Epithelial cell of prostate (primary cell): ENCODE measurements around the gene PEX26.
"Not testable (repeated sequence)": the region's sequence is repeated elsewhere in the genome, so short reads cannot be mapped to it uniquely, and the experiment has no call there.

Source experiments
- DNase-seq: peaks from one replicate; pipeline ENCODE4 v3.0.0-alpha.2; 2011; ENCODE audit warnings: low read depth, low spot score
- H3K27ac ChIP-seq: fragments of 450-650 bp; 2 replicates; pipeline ENCODE4 v1.5.1; 2017; ENCODE audit warnings: mild to moderate bottlenecking

PEX26 gene

GRCh38 chr22:18091916-18092526 is 14.2 kb downstream of the PEX26 start:
- peak overlapping the region; percentile 49 for H3K27ac ChIP-seq

DNA sequence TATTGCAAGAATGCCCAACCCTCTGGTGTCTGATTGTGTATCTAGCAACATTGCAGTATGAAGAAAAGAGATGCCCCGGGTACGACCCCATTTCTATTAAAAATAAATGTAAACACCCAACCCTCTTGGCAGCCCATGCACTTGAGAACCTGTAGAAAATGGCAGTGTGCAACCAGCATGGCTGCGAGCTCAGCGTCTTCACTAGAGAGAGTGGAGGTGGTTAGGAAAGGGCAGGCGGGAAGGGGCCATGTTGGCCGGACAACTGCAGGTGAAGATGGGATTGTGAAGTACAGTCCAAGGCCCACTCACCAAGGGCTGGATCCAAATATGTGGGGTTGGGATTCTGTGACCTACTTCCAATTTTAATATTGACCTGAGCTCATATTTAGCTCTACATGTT is 15.9 kb downstream of the PEX26 start:
- no peak for DNase-seq
- no peak overlapping the region for H3K27ac ChIP-seq

More at GRCh38 chr22:18091916-18092526, 14.2 kb downstream of the PEX26 start:
- DNase-seq = no peak

GRCh38 chr22:18095101-18095805 is 17.5 kb downstream of the PEX26 start:
- no peak for DNase-seq
- no peak overlapping the region for H3K27ac ChIP-seq

DNA sequence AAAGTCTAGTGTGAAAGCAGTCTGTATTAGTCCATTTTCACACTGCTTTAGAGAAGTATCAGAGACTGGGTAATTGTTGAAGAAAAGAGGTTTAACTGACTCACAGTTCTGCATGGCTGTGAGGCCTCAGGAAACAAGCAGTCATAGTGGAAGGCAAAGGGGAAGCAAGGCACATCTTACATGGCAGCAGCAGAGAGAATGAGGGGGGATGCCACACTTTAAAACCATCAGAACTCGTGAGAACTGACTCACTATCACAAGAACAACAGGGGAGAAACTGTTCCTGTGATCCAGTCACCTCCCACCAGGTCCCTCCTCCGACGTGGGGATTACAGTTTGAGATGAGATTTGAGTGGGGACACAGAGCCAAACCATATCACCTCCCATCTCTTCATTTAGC is 19.0 kb downstream of the PEX26 start:
- DNase-seq = no peak
- no peak overlapping the region for H3K27ac ChIP-seq

GRCh38 chr22:18100781-18101180 is 23.0 kb downstream of the PEX26 start:
- H3K27ac ChIP-seq = no peak overlapping the region
- no peak for DNase-seq

DNA sequence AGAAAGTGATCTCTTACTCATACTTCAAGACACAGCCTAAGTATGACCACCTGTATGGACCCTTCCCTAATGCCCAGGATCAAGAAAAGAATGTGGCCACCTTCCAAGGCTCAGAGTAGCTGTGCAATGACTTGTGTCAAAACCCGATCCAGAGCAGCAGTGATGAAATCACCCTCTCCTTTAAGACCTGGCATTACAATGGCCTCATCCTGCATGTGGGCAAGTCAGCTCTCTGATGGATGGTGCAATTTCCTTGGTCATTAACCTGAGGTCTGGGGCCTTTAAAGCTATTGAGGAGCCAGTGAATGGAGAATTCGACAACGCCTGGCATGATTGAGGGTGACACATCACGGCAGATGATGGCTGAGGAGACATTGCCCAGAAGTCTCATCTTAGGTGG is 23.7 kb downstream of the PEX26 start:
- DNase-seq = no peak
- no peak overlapping the region for H3K27ac ChIP-seq

DNA sequence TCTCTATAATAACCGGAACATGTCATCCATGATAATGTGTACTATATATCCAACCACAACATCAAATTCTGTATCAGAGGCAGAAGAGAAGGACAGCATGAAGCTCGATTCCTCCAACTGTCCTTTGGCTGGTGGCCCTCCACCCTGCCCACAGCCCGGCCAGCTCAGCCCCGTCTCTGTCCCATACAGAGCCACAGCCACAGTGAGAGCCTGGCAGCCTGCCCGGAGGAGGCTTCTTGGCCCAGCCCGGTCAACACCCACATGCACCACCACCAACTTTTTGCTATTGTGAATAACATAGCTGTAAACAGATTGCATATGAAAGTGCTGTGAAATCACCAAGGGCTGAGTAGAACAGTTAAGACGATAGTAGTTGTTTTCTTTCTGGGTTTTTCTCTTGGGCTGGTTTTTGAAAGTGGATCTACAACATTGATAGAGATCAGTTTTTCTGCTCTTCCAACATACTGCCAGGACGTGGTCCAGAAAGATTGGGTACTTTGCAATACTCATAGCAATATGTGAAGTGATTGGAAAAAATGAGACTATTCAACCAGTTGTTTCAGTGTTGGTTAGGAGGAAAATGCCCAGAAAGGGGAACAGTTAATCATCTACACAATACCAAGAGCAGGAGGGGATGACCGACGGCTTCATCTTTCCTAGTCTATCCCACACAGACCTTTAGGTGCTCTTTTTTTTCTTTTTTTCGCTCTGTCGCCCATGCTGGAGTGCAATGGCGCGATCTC is 25.9 kb downstream of the PEX26 start:
- DNase-seq = no peak

GRCh38 chr22:18104566-18104965 is 26.8 kb downstream of the PEX26 start:
- DNase-seq = no peak
- no peak overlapping the region for H3K27ac ChIP-seq

More for the DNA sequence above, 25.9 kb downstream of the PEX26 start:
- no peak overlapping the region for H3K27ac ChIP-seq

DNA sequence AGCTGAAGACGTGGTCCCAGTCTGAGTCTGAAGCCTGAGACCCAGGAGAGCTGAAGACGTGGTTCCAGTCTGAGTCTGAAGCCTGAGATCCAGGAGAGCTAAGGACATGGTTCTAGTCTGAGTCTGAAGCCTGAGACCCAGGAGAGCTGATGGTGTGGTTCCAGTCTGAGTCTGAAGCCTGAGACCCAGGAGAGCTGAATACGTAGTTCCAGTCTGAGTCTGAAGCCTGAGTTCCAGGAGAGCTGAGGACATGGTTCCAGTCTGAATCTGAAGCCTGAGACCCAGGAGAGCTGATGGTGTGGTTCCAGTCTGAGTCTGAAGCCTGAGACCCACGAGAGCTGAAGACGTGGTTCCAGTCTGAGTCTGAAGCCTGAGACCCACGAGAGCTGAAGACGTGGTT is 28.2 kb downstream of the PEX26 start:
- not testable (repeated sequence) for DNase-seq, H3K27ac ChIP-seq

- not testable (repeated sequence) for H3K27ac ChIP-seq, DNase-seq
These were observed 29.0 kb downstream of the PEX26 start for GRCh38 chr22:18106550-18107341.

- DNase-seq = no peak
- H3K27ac ChIP-seq = no peak overlapping the region
These were observed 30.4 kb downstream of the PEX26 start for GRCh38 chr22:18108187-18108586.

DNA sequence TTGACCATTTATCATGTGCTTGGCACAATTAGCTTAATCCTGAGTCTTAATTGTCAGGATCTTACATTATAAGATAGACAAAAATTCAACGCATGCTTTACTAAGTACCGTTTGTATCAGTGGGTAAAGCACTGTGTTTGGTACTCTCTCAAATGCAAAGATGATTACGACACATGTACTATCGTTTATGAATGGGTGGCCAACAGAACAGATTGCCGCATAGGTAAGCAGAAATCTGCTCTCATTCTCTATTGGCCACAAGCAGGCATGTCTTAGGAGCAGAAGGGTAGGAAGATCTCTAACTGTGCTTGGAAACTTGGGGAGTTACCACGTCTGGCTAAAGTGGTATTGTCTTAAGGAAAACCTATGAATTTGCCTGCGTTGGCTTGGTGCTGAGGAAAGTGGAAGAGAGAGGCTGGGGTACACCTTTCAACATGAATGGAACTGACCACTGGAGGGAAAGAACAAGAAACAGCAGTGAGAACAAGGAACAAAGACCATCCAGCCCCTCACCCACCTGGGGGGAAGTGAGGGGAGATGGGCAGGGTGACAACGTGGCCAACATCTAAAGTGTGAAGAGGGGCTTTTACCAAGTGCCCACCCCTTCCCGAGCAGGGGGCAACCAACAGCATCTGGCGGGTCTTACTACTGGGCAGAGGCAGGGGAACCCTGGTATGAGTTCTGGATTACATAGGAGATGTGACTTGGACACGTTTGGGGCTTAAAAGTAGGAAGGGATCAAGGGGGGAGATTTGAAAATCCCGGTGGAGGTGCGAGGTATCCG is 31.8 kb downstream of the PEX26 start:
- no peak for DNase-seq
- H3K27ac ChIP-seq = no peak overlapping the region

- H3K27ac ChIP-seq = no peak within 1 kb of the TSS
- no peak for DNase-seq
These were observed 32.6 kb downstream of the PEX26 start, which contains the start of gene TUBA8 for GRCh38 chr22:18110194-18110953. TSS of gene TUBA8 (plus strand) at chr22:18110809. CDS start at chr22:18110866, 57 bp downstream.

DNA sequence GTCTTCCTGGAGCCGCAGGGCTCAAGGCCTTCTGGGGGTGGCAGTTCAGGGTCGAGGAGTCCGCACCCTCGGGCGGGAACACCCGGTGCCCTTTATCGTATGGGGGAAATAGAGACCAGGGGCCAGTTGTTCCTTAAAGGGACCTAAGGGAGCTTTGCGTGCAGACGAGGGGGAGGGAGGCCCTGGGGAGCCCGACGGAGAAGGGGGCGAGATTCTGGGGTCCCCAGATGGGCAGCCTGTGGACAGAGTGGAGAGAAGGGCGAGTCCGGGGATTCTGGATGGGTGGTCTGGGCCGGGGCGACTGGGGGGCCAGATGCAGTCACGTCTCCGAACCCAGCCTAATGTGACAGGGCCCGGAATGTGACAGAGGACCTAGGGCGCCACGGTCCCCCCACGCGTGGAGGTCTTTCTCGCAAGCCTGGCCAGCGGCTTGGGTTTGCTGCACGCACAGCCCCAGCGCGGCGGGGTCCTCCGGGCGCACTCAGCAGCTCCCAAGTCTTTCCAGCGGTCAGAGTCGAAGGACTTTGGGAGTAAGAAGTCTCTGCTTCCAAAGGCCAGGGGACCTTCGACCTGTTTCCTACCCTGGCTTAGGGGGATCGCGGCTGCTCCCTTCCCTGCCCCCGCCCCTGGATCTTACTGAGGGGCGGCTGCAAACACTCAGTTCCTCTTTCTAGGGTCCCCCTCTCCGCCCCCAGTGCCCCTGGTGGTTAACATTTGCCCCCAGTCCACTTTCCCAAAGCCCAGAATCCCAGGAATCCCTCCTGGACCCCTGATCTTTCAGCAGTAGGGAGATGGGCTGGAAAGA is 33.4 kb downstream of the PEX26 start:
- H3K27ac ChIP-seq = no peak overlapping the region
- DNase-seq = no peak

GRCh38 chr22:18111759-18112330 is 34.1 kb downstream of the PEX26 start:
- DNase-seq = no peak
- no peak overlapping the region for H3K27ac ChIP-seq

GRCh38 chr22:18112440-18112839 is 34.6 kb downstream of the PEX26 start:
- H3K27ac ChIP-seq = no peak overlapping the region

DNA sequence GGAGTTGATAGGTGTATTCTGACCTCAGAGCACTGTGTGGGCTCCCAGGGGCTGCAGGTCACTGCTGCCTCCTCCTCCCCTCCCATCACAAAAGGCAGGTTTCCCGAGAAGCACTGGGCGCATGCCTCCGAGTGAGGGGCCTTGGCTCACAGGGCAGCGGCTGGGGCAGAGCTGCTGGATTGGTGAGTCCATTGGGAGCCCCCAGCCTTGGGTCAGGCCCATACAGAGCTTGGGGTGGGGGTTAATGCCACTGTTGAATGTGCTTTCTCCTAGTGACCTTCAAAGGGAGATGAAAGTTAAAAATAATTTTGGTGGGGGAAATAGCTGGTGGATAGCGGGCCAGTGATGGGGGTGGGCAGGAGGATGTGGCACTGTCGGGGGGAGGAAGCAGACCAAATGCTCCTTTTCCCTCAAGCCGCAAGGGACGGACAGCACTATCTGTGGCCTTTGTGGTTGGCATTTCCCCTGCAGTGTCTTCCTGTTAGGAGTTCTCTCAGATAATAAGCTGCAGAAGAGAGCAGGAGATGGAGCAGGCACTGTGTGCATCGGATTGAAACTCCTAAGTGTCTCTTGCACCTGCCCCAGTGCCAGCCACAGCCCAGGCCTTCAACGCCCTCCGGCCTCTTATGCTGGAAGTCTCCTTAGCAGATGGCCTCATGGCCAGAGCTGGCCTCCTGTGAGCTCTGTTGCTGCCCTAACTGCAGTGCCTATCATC is 36.0 kb downstream of the PEX26 start:
- DNase-seq = no peak

More at GRCh38 chr22:18112440-18112839, 34.6 kb downstream of the PEX26 start:
- no peak for DNase-seq

More for the DNA sequence above, 36.0 kb downstream of the PEX26 start:
- no peak overlapping the region for H3K27ac ChIP-seq
